Measurements from ENCODE around the gene SGCE.

The SGCE gene

GRCh38 chr7:94648731-94649130 is 7.2 kb downstream of the SGCE start:
- no peaks in the 10 kb centered on the region for H3K4me1 ChIP-seq

GRCh38 chr7:94647295-94647694 is 8.6 kb downstream of the SGCE start:
- H4K20me1 ChIP-seq, result peaks cover 10% of the 10 kb centered on the region
- no peaks in the 10 kb centered on the region for H3K4me1 ChIP-seq
- H3K36me3 ChIP-seq, result no peaks in the 10 kb centered on the region
- no peak overlapping the region for H3K9ac ChIP-seq
- no peak overlapping the region for H3K27ac ChIP-seq
- H3K4me2 ChIP-seq, result no peak overlapping the region
- H3K9me3 ChIP-seq, result no peaks in the 10 kb centered on the region
- no peak overlapping the region for H3K4me3 ChIP-seq
- TF ChIP-seq Cebpa-rat (IDR thresholded peaks at IDR 0.05), result no peak
- H3K27me3 ChIP-seq, result no peaks in the 10 kb centered on the region

More at GRCh38 chr7:94648731-94649130, 7.2 kb downstream of the SGCE start:
- Histone ChIP-seq H3K4me3 (no peak overlapping the region), H3K9me3 (no peaks in the 10 kb centered on the region), H4K20me1 (peaks cover 10% of the 10 kb centered on the region), H3K27ac (no peak overlapping the region), H3K36me3 (no peaks in the 10 kb centered on the region), H3K9ac (no peak overlapping the region), H3K27me3 (no peaks in the 10 kb centered on the region), H3K4me2 (no peak overlapping the region)
- no peak for TF ChIP-seq Cebpa-rat (IDR thresholded peaks at IDR 0.05)

GRCh38 chr7:94643771-94644545 is 12.0 kb downstream of the SGCE start:
- Histone ChIP-seq H3K27ac (no peak overlapping the region), H3K9me3 (no peaks in the 10 kb centered on the region), H3K4me1 (no peaks in the 10 kb centered on the region)

GRCh38 chr7:94642838-94643653 is 12.9 kb downstream of the SGCE start:
- no peak overlapping the region for H3K27ac ChIP-seq
- no peaks in the 10 kb centered on the region for H4K20me1 ChIP-seq
- no peak overlapping the region for H3K4me3 ChIP-seq
- H3K36me3 ChIP-seq, result 0 out of 2 replicates have a peak, but pooled peaks cover 4% of the 10 kb centered on the region
- no peak for TF ChIP-seq Cebpa-rat (IDR thresholded peaks at IDR 0.05)
- no peaks in the 10 kb centered on the region for H3K4me1 ChIP-seq
- no peaks in the 10 kb centered on the region for H3K9me3 ChIP-seq
- H3K4me2 ChIP-seq, result no peak overlapping the region
- no peak overlapping the region for H3K9ac ChIP-seq
- H3K27me3 ChIP-seq, result no peaks in the 10 kb centered on the region

More at GRCh38 chr7:94643771-94644545, 12.0 kb downstream of the SGCE start:
- Histone ChIP-seq H3K9ac (no peak overlapping the region), H3K4me3 (no peak overlapping the region), H3K36me3 (0 out of 2 replicates have a peak, but pooled peaks cover 4% of the 10 kb centered on the region), H4K20me1 (no peaks in the 10 kb centered on the region), H3K4me2 (no peak overlapping the region), H3K27me3 (no peaks in the 10 kb centered on the region)
- no peak for TF ChIP-seq Cebpa-rat (IDR thresholded peaks at IDR 0.05)

- Histone ChIP-seq H3K36me3 (0 out of 2 replicates have a peak, but pooled peaks cover 4% of the 10 kb centered on the region), H3K4me3 (no peak overlapping the region), H3K27ac (no peak overlapping the region), H3K4me1 (no peaks in the 10 kb centered on the region), H3K9ac (no peak overlapping the region), H3K27me3 (no peaks in the 10 kb centered on the region), H3K9me3 (no peaks in the 10 kb centered on the region), H3K4me2 (no peak overlapping the region), H4K20me1 (no peaks in the 10 kb centered on the region)
- TF ChIP-seq Cebpa-rat (IDR thresholded peaks at IDR 0.05), result no peak
Measured at GRCh38 chr7:94639384-94639783, 16.5 kb downstream of the SGCE start.

- no peaks in the 10 kb centered on the region for H3K27me3 ChIP-seq
- 0 out of 2 replicates have a peak, but pooled peaks cover 4% of the 10 kb centered on the region for H3K36me3 ChIP-seq
- H3K9ac ChIP-seq, result no peak overlapping the region
- no peak overlapping the region for H3K4me3 ChIP-seq
- no peaks in the 10 kb centered on the region for H3K9me3 ChIP-seq
- TF ChIP-seq Cebpa-rat (IDR thresholded peaks at IDR 0.05), result no peak
- no peak overlapping the region for H3K4me2 ChIP-seq
- no peaks in the 10 kb centered on the region for H3K4me1 ChIP-seq
- H3K27ac ChIP-seq, result no peak overlapping the region
- 0 out of 2 replicates have a peak, but pooled peaks cover 13% of the 10 kb centered on the region for H4K20me1 ChIP-seq
Measured at GRCh38 chr7:94635687-94636086, 20.2 kb downstream of the SGCE start.

GRCh38 chr7:94634502-94634901 is 21.4 kb downstream of the SGCE start:
- Histone ChIP-seq H3K27ac (no peak overlapping the region), H3K36me3 (no peaks in the 10 kb centered on the region), H3K4me3 (no peak overlapping the region), H3K9ac (no peak overlapping the region), H3K27me3 (no peaks in the 10 kb centered on the region), H4K20me1 (0 out of 2 replicates have a peak, but pooled peaks cover 13% of the 10 kb centered on the region), H3K4me2 (no peak overlapping the region), H3K9me3 (no peaks in the 10 kb centered on the region), H3K4me1 (no peaks in the 10 kb centered on the region)
- no peak for TF ChIP-seq Cebpa-rat (IDR thresholded peaks at IDR 0.05)

GRCh38 chr7:94633687-94634086 is 22.2 kb downstream of the SGCE start:
- H3K4me3 ChIP-seq, result no peak overlapping the region
- TF ChIP-seq Cebpa-rat (IDR thresholded peaks at IDR 0.05), result no peak
- H3K27ac ChIP-seq, result no peak overlapping the region
- H3K4me1 ChIP-seq, result no peaks in the 10 kb centered on the region
- no peaks in the 10 kb centered on the region for H3K36me3 ChIP-seq
- no peak overlapping the region for H3K9ac ChIP-seq
- H4K20me1 ChIP-seq, result 0 out of 2 replicates have a peak, but pooled peaks cover 13% of the 10 kb centered on the region
- H3K9me3 ChIP-seq, result no peaks in the 10 kb centered on the region
- no peaks in the 10 kb centered on the region for H3K27me3 ChIP-seq
- H3K4me2 ChIP-seq, result no peak overlapping the region

GRCh38 chr7:94633014-94633341 is 23.0 kb downstream of the SGCE start:
- Histone ChIP-seq H3K4me3 (no peak overlapping the region), H3K4me2 (no peak overlapping the region), H3K9ac (no peak overlapping the region), H4K20me1 (0 out of 2 replicates have a peak, but pooled peaks cover 13% of the 10 kb centered on the region), H3K36me3 (no peaks in the 10 kb centered on the region), H3K27ac (no peak overlapping the region), H3K9me3 (no peaks in the 10 kb centered on the region), H3K4me1 (no peaks in the 10 kb centered on the region), H3K27me3 (no peaks in the 10 kb centered on the region)
- no peak for TF ChIP-seq Cebpa-rat (IDR thresholded peaks at IDR 0.05)
